DOHH2 (cell line): ENCODE results near the gene CTBP1.

Experiments used
- CTCF ChIP-seq: fragments of 200-600 bp; sonication (generic); IDR thresholded peaks from one replicate; pipeline ENCODE4 v1.5.1; 2014; ENCODE audit warnings: antibody characterized with exemption, mild to moderate bottlenecking, low read depth, low read length; ENCODE audit not compliant: poor library complexity, severe bottlenecking
- EZH2phosphoT487 ChIP-seq: fragments of 200-600 bp; sonication (generic); IDR thresholded peaks from 2 replicates; pipeline ENCODE4 v1.6.1; 2017; ENCODE audit warnings: borderline replicate concordance, mild to moderate bottlenecking, antibody characterized with exemption, low read length, moderate library complexity, mixed read lengths

- TF ChIP-seq CTCF (no peak), EZH2phosphoT487 (no peak)
Measured at GRCh38 chr4:1265351-1265750, 16.4 kb upstream of the CTBP1 start.
